Stimulated activated CD8-positive, alpha-beta memory T cell treated with anti-CD3 and anti-CD28 coated beads, Interleukin-7, amount 100 ng/mL, for 48 hours (primary cell): ENCODE data around the gene SUCLA2.

Experiments
- DNase-seq, 2 donors: peaks; one replicate each; pipeline ENCODE4 v3.0.0-alpha.2; 2020; ENCODE audit warnings: low read depth in 1 of 2; ENCODE audit errors: extremely low read depth in 1 of 2

The SUCLA2 gene

DNA sequence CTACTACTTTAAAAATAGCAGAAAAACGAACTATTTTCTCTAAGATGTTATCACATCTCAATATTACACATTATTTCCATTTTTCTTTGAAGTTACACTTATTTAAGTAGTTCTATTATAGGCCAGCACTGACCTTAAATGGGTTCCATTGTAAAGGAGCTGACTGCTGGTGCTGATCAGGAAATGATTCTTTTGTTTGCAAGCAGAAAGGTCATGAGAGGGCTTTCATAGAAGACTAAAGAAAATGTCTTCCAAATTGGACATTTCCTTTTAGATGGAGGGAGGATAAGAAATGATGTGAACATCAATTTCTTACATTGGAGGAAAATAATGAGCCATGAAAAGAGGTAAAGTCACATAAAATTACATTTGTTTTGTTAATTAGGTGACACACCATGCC lies 96.2 kb downstream of the SUCLA2 start:
- no peak for DNase-seq

DNA sequence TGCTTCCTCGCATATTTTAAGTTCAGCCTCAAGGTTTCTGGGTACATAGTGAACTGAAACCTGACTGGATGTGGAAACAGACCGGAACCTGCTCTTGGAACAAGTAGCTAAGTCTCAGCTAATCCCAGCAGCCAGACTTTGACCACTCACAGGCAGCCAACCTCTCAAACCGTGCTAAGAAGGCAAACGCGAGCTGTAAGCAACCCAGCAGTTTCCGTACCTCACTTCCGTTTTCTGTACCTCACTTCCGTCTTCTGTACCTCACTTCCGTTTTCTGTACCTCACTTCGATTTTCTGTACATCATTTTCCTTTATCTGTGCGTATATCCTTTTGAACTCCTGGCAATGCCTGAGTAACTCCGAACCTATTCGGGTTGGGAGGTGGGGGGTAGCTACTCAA lies 96.8 kb downstream of the SUCLA2 start:
- DNase-seq = no peak

DNA sequence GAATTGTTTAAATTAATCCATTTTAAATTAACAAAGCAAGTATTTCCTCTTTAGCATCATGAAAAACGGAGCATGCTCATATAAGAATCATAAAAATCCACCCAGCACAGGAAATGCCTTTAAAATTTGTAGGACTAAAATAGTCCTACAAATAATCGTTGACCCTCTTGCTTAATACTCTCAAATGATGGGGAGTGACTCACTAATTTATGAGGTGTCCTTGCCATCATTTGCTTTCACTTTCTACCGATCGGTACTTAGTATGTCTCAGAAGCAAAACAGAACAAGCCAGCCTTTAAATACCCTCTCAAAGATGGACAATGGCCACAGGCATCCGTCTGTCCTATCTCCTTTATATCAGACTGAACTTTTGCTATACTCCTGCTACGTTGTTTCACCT lies 97.2 kb downstream of the SUCLA2 start:
- no peak for DNase-seq

DNA sequence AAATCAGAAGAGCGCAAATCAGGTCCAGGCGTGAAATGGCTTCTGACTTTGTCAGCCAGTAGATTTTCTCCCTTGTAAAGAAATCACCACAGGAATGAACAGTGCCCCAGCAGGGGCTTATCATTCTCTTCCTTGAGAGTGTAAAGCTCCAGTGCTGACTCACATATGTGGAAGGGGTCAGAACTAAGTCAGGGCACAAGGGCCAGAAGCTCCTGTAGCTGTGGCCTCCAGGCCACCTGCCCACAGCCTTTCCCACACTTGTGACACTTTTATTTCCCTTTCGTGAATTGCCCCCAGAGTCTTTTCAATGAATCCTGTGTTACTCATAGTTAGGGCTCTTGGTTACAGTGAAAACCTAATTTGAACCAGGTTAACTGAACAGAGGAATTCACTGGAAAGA lies 99.6 kb downstream of the SUCLA2 start:
- no peak for DNase-seq

DNA sequence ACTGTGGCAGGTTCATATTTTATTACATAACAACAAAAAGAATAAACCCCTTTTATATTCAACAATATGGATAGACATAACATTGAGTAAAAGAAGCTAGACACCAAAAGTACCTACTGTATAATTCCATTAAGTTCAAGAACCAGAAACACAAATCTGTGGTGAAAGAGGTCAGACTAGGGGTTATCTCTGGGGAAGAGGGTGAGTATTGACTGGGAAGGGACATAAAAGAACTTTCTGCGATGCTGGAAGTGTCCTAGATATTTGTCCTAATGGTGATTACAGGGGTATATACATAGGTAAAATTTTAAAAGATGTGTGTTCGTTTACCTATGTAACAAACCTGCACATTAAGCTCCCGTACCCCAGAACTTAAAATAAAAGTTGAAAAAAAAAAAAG lies 103.0 kb downstream of the SUCLA2 start:
- DNase-seq = no peak

DNA sequence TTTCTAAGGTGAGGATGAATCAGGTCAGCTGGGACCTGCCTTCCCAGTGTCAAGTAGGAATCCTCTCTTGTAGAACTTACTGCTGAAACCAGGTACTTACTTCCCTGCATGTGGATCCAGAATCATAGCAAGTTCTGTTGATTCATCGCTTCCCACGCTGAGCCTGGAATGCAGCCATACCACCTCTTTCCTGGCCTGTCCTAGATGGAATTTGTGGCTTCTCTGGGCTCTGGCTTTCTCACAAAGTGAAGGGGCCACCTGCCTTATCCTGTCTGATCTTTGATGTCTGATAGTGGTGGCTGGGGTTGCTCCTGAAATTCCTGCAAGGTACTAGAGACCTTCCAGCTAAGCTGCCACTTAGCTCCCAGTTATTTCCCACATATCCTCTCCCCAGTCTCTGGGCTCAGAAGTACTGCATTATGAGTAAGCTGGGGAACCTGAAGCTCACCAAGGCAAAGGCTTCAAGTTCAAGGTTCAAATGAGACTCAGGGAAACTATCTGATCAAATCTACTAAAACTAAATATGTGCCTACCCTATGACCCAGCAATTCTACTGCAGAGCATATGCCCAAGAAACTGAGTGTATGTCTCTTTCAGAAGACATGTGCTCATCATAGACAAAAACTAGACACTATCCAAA lies 103.5 kb downstream of the SUCLA2 start:
- DNase-seq = no peak

DNA sequence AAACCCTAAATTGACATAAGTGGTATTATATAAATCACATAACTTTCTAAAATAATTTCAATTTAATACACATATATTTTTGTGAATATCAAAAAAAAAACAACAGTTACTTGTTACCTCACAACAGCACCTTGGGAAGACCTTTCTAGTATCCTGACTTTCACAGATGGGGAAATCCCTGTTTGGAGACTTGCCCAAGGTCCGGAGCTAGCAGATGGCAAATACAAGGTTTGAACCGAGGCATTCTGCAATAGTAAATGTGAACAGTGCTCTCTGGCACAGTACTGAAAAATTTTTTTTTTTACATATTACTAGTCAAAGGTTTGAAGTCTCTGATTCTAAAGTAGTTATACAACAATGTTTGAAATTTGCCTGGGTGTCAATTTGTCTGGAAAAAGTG lies 104.5 kb downstream of the SUCLA2 start:
- DNase-seq = no peak

DNA sequence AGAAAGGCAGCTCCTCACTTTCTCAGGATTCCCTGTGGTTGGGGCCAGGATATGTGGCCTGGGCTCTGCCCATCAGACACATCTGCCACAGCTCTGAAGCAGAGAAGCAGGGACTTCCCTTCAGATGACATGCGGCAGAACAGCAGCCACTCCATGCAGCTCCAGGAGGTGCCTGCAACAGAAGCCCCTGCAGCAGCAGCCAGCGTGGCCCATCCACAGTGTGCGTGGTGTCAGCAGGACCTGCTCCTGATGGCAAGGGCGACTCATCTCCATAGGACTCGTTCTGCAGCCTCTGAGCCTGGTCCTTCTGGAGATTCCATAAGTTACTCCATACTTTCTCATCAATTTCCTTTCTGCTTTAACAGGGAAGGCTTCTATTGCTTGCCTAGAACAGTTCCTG lies 105.0 kb downstream of the SUCLA2 start:
- no peak for DNase-seq

DNA sequence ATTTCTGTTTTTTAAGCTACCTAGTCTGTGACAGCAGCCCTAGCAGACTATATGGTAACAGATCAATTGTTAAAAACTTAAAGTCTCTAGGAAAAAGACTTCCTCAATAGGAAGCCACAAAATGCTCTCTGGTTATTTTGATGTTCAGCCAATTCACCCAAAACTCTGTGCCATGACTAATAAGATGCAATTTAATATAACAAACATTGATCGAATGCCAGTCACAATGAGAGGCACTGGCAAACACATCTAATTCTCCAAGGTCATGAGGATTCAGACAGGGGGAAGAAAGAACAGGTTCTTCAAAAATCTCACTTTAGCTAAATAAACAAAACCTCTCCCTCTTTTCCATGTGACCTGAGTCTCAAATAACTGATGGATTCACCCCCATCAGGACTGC lies 107.5 kb downstream of the SUCLA2 start:
- no peak for DNase-seq
